Ishikawa (cell line): ENCODE data around the gene SUCLG2.

Experiments used
- CEBPB ChIP-seq: IDR thresholded peaks from 2 replicates; pipeline ENCODE4 v1.6.1; 2012
- CREB1 ChIP-seq: IDR thresholded peaks from 2 replicates; pipeline ENCODE4 v1.6.1; 2012; ENCODE audit warnings: low read depth
- EGR1 ChIP-seq: IDR thresholded peaks from 2 replicates; pipeline ENCODE4 v1.6.1; 2012
- EP300 ChIP-seq: IDR thresholded peaks from 2 replicates; pipeline ENCODE4 v1.6.1; 2012; ENCODE audit warnings: borderline replicate concordance
- NFIC ChIP-seq: IDR thresholded peaks from 2 replicates; pipeline ENCODE4 v1.6.1; 2012
- RAD21 ChIP-seq: IDR thresholded peaks from 2 replicates; pipeline ENCODE4 v1.6.1; 2012; ENCODE audit warnings: low read depth
- REST ChIP-seq: IDR thresholded peaks from 2 replicates; pipeline ENCODE4 v1.6.1; 2012; ENCODE audit warnings: low read depth, mild to moderate bottlenecking
- TAF1 ChIP-seq: IDR thresholded peaks from 2 replicates; pipeline ENCODE4 v1.6.1; 2012; ENCODE audit warnings: low read depth, mild to moderate bottlenecking
- TEAD4 ChIP-seq: IDR thresholded peaks from 2 replicates; pipeline ENCODE4 v1.6.1; 2012
- YY1 ChIP-seq: IDR thresholded peaks from 2 replicates; pipeline ENCODE4 v1.6.1; 2012; ENCODE audit warnings: low read depth
- ZBTB7A ChIP-seq: IDR thresholded peaks from 2 replicates; pipeline ENCODE4 v1.6.1; 2012; ENCODE audit warnings: low read depth
- TF ChIP-seq, protein P1 (sequence below): IDR thresholded peaks from 2 replicates; pipeline ENCODE4 v1.6.1; 2012

GRCh38 chr3:67683522-67683921 lies 29.1 kb upstream of the SUCLG2 start:
- no peak for TF ChIP-seq TEAD4
- TF ChIP-seq REST: no peak
- no peak for TF ChIP-seq EP300
- TF ChIP-seq NFIC: no peak
- no peak for TF ChIP-seq RAD21
- no peak for TF ChIP-seq TAF1
- TF ChIP-seq CEBPB: no peak
- TF ChIP-seq, protein P1, sequence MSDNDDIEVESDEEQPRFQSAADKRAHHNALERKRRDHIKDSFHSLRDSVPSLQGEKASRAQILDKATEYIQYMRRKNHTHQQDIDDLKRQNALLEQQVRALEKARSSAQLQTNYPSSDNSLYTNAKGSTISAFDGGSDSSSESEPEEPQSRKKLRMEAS: no peak
- no peak for TF ChIP-seq YY1
- no peak for TF ChIP-seq EGR1
- TF ChIP-seq CREB1: no peak
- TF ChIP-seq ZBTB7A: no peak
